Adrenal gland (tissue), 5 donors: ENCODE data around the gene GH2.
"Not testable (repeated sequence)": the region's sequence is repeated elsewhere in the genome, so short reads cannot be mapped to it uniquely, and the experiment has no call there.

ENCODE experiments used
- CTCF ChIP-seq, 6 experiments: fragments of 450-650 bp in 4 of 6; fragments of 200-600 bp in 2 of 6; sonication (generic) in 1 of 6; IDR thresholded peaks; 1 replicate in 5 of 6; 2 replicates in 1 of 6; pipeline versions ENCODE4 v1.5.1 to v1.8.0; 2016 to 2021; ENCODE audit warnings: antibody characterized with exemption in 6 of 6, mild to moderate bottlenecking in 2 of 6, moderate library complexity in 1 of 6
- POLR2A ChIP-seq, 2 donors: fragments of 450-650 bp; IDR thresholded peaks; one replicate each; pipeline ENCODE4 v1.6.1; 2017; ENCODE audit warnings: antibody characterized with exemption in 2 of 2, mild to moderate bottlenecking in 2 of 2, moderate library complexity in 1 of 2
- donor health status: DM: no; HTN: no; CAD: no.

GRCh38 chr17:63922402-63922801 is 40.7 kb upstream of the GH2 start:
- TF ChIP-seq CTCF, POLR2A (IDR thresholded peaks at IDR 0.05): not testable (repeated sequence)
